WTC11 (cell line): ENCODE results near the gene ZC3H12A. TPM values are rescaled to one million over a fixed set of nuclear protein-coding genes. Genes with fewer than 3 reads are reported as not detected.

Experiments
- ATAC-seq: fragments of 200-7000 bp; cut with Tn5 transposase; 2 replicates; pipeline ENCODE4 v1.10.0; 2021; ENCODE audit warnings: mild to moderate bottlenecking, moderate library complexity
- CTCF ChIA-PET: fragments of 300-600 bp; sonication (Branson Sonifier 250); formaldehyde crosslinking; loops from one replicate; lab custom pipeline; 2021; ENCODE audit warnings: antibody characterized with exemption; lab: Charles Lee
- POLR2A ChIA-PET: fragments of 350-600 bp; sonication (Branson Sonifier 250); formaldehyde crosslinking; loops from one replicate; lab custom pipeline; 2021; ENCODE audit warnings: antibody characterized with exemption; lab: Charles Lee
- DNase-seq: peaks from one replicate; pipeline ENCODE4 v3.0.0; 2021; ENCODE audit warnings: low spot score
- H3K27ac Mint-ChIP-seq: 2 replicates; pipeline ENCODE4 v1.8.0; 2021; ENCODE audit warnings: mixed read lengths
- H3K27me3 Mint-ChIP-seq: 2 replicates; pipeline ENCODE4 v1.8.0; 2021; ENCODE audit warnings: low read depth, mild to moderate bottlenecking, moderate library complexity, mixed read lengths
- H3K36me3 Mint-ChIP-seq: 2 replicates; pipeline ENCODE4 v1.8.0; 2021; ENCODE audit warnings: mixed read lengths
- H3K4me1 Mint-ChIP-seq: 2 replicates; pipeline ENCODE4 v1.8.0; 2022; ENCODE audit warnings: mixed read lengths
- H3K4me3 Mint-ChIP-seq: 2 replicates; pipeline ENCODE4 v1.8.0; 2021; ENCODE audit warnings: mild to moderate bottlenecking, moderate library complexity, mixed read lengths
- H3K9me3 Mint-ChIP-seq: 2 replicates; pipeline ENCODE4 v1.8.0; 2021; ENCODE audit warnings: mixed read lengths
- CREM ChIP-seq: sonication (generic); formaldehyde crosslinking; IDR thresholded peaks from 2 replicates; pipeline ENCODE4 v1.8.1; 2022; ENCODE audit warnings: mild to moderate bottlenecking, missing genetic modification reagents, moderate library complexity
- GABPB1 ChIP-seq: sonication (generic); formaldehyde crosslinking; IDR thresholded peaks from 2 replicates; pipeline ENCODE4 v1.8.1; 2023; ENCODE audit warnings: mild to moderate bottlenecking, missing genetic modification reagents
- JAZF1 ChIP-seq: fragments of 250-450 bp; sonication (Bioruptor Pico); IDR thresholded peaks from 2 replicates; pipeline ENCODE4 v1.9.0; 2021; ENCODE audit warnings: moderate library complexity, mild to moderate bottlenecking, inconsistent platforms
- NFYB ChIP-seq: sonication (generic); formaldehyde crosslinking; conservative IDR thresholded peaks from 2 replicates; pipeline ENCODE4 v1.8.0; 2022; ENCODE audit warnings: low read depth, missing genetic modification reagents
- NR2C2 ChIP-seq: sonication (generic); formaldehyde crosslinking; IDR thresholded peaks from 2 replicates; pipeline ENCODE4 v1.8.0; 2022; ENCODE audit warnings: mild to moderate bottlenecking, missing genetic modification reagents
- RELA ChIP-seq: sonication (generic); formaldehyde crosslinking; IDR thresholded peaks from 2 replicates; pipeline ENCODE4 v1.8.1; 2022; ENCODE audit warnings: missing genetic modification reagents, mild to moderate bottlenecking, borderline replicate concordance
- TP53 ChIP-seq: sonication (generic); formaldehyde crosslinking; IDR thresholded peaks from 2 replicates; pipeline ENCODE4 v1.8.1; 2023; ENCODE audit warnings: mild to moderate bottlenecking, missing genetic modification reagents
- ZNF423 ChIP-seq: fragments of 250-450 bp; sonication (Bioruptor Pico); IDR thresholded peaks from 2 replicates; pipeline ENCODE4 v2.1.2; 2022; ENCODE audit warnings: mild to moderate bottlenecking, moderate library complexity
- total RNA-seq: library from RNA; stranded (reverse); gene quantifications from 3 replicates; pipeline ENCODE4 v1.2.3, GENCODE V29; 2021
- TF ChIP-seq, protein P1 (sequence below): sonication (generic); formaldehyde crosslinking; IDR thresholded peaks from 2 replicates; pipeline ENCODE4 v1.8.0; 2023; ENCODE audit warnings: missing genetic modification reagents
- TF ChIP-seq, protein P2 (sequence below): sonication (generic); formaldehyde crosslinking; IDR thresholded peaks from 2 replicates; pipeline ENCODE4 v1.8.0; 2023; ENCODE audit warnings: missing genetic modification reagents, mild to moderate bottlenecking, borderline replicate concordance
- TF ChIP-seq, protein P3 (sequence below): sonication (generic); formaldehyde crosslinking; IDR thresholded peaks from 2 replicates; pipeline ENCODE4 v1.8.1; 2023; ENCODE audit warnings: mild to moderate bottlenecking, missing genetic modification reagents, borderline replicate concordance
- TF ChIP-seq, protein P4 (sequence below): sonication (generic); formaldehyde crosslinking; IDR thresholded peaks from 2 replicates; pipeline ENCODE4 v1.8.1; 2023; ENCODE audit warnings: mild to moderate bottlenecking, missing genetic modification reagents, moderate library complexity
- TF ChIP-seq, protein P5 (sequence below): fragments of 200-600 bp; IDR thresholded peaks from 2 replicates; pipeline ENCODE4 v1.8.0; 2022; ENCODE audit warnings: antibody characterized with exemption

Gene ZC3H12A
- total RNA-seq, 1 experiment from 2014 or later = 10.9 TPM

DNA sequence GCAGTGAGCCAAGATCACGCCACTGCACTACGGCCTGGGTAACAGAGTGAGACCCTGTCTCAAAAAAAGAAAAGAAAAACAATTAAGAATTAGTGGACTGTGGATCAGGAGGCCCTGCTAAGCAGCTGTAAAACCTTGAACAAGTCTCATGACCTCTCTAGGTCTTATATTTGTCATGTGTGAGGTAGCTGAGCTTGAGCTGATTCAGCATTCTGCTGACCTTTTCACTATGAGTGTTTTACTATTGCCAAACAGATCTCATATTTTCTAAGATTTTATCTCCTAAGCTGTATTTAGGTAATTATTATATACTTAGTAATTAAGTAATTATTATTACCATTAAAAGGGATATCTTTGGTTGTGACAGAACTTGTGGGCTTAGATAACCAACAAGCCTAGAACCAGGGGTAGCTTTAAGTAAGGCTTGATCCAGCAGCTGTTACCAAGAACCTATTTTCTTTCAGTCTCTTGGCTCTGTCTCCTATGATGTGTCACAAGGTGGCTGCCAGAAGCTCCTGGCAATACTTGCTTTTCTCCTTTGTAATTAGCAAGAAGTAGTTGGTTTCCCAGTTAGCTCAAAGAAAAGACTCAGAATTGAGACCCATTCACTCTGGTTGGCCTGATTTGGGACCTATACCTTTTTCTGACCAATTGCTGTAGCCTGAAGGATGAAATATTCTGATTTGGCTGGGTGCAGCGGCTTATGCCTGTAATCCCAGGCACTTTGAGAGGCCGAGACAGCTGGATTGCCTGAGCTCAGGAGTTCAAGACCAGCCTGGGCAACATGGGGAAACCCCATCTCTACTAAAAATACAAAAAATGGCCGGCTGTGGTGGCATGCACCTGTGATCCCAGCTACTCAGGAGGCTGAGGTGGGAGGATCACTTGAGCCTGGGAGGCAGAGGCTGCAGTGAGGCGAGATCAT is 8.5 kb upstream of the ZC3H12A start:
- H3K4me1 Mint-ChIP-seq = no peaks in the 10 kb centered on the region
- no peak for DNase-seq

More for the DNA sequence above, 8.5 kb upstream of the ZC3H12A start:
- no peaks in the 10 kb centered on the region for H3K9me3 Mint-ChIP-seq
- H3K4me3 Mint-ChIP-seq = no peak overlapping the region
- no peaks in the 10 kb centered on the region for H3K36me3 Mint-ChIP-seq
- no peak overlapping the region for H3K27ac Mint-ChIP-seq
- no peak for ATAC-seq
- ChIA-PET CTCF (interaction anchor here (0.7 to 4.6 kb wide), 6 partner anchors 8 to 31 kb away, joined by 3 to 26 read pairs (median 4); partner anchors contain the start of gene ZC3H12A), POLR2A (no interaction called here)
- no peaks in the 10 kb centered on the region for H3K27me3 Mint-ChIP-seq
- TF ChIP-seq, protein P1, sequence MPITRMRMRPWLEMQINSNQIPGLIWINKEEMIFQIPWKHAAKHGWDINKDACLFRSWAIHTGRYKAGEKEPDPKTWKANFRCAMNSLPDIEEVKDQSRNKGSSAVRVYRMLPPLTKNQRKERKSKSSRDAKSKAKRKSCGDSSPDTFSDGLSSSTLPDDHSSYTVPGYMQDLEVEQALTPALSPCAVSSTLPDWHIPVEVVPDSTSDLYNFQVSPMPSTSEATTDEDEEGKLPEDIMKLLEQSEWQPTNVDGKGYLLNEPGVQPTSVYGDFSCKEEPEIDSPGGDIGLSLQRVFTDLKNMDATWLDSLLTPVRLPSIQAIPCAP (CRISPR knock-in tag) = no peak
- TF ChIP-seq CREM = no peak
- no peak for TF ChIP-seq RELA (CRISPR knock-in tag)
- TF ChIP-seq NFYB (CRISPR knock-in tag) = no peak
- TF ChIP-seq GABPB1 (CRISPR knock-in tag) = no peak
- no peak for TF ChIP-seq ZNF423 (CRISPR knock-in tag)
- TF ChIP-seq, protein P2, sequence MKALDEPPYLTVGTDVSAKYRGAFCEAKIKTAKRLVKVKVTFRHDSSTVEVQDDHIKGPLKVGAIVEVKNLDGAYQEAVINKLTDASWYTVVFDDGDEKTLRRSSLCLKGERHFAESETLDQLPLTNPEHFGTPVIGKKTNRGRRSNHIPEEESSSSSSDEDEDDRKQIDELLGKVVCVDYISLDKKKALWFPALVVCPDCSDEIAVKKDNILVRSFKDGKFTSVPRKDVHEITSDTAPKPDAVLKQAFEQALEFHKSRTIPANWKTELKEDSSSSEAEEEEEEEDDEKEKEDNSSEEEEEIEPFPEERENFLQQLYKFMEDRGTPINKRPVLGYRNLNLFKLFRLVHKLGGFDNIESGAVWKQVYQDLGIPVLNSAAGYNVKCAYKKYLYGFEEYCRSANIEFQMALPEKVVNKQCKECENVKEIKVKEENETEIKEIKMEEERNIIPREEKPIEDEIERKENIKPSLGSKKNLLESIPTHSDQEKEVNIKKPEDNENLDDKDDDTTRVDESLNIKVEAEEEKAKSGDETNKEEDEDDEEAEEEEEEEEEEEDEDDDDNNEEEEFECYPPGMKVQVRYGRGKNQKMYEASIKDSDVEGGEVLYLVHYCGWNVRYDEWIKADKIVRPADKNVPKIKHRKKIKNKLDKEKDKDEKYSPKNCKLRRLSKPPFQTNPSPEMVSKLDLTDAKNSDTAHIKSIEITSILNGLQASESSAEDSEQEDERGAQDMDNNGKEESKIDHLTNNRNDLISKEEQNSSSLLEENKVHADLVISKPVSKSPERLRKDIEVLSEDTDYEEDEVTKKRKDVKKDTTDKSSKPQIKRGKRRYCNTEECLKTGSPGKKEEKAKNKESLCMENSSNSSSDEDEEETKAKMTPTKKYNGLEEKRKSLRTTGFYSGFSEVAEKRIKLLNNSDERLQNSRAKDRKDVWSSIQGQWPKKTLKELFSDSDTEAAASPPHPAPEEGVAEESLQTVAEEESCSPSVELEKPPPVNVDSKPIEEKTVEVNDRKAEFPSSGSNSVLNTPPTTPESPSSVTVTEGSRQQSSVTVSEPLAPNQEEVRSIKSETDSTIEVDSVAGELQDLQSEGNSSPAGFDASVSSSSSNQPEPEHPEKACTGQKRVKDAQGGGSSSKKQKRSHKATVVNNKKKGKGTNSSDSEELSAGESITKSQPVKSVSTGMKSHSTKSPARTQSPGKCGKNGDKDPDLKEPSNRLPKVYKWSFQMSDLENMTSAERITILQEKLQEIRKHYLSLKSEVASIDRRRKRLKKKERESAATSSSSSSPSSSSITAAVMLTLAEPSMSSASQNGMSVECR = no peak
- no peak for TF ChIP-seq NR2C2 (CRISPR knock-in tag)
- TF ChIP-seq TP53 (CRISPR knock-in tag) = no peak
- TF ChIP-seq, protein P3, sequence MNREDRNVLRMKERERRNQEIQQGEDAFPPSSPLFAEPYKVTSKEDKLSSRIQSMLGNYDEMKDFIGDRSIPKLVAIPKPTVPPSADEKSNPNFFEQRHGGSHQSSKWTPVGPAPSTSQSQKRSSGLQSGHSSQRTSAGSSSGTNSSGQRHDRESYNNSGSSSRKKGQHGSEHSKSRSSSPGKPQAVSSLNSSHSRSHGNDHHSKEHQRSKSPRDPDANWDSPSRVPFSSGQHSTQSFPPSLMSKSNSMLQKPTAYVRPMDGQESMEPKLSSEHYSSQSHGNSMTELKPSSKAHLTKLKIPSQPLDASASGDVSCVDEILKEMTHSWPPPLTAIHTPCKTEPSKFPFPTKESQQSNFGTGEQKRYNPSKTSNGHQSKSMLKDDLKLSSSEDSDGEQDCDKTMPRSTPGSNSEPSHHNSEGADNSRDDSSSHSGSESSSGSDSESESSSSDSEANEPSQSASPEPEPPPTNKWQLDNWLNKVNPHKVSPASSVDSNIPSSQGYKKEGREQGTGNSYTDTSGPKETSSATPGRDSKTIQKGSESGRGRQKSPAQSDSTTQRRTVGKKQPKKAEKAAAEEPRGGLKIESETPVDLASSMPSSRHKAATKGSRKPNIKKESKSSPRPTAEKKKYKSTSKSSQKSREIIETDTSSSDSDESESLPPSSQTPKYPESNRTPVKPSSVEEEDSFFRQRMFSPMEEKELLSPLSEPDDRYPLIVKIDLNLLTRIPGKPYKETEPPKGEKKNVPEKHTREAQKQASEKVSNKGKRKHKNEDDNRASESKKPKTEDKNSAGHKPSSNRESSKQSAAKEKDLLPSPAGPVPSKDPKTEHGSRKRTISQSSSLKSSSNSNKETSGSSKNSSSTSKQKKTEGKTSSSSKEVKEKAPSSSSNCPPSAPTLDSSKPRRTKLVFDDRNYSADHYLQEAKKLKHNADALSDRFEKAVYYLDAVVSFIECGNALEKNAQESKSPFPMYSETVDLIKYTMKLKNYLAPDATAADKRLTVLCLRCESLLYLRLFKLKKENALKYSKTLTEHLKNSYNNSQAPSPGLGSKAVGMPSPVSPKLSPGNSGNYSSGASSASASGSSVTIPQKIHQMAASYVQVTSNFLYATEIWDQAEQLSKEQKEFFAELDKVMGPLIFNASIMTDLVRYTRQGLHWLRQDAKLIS (CRISPR knock-in tag) = no peak
- TF ChIP-seq, protein P4, sequence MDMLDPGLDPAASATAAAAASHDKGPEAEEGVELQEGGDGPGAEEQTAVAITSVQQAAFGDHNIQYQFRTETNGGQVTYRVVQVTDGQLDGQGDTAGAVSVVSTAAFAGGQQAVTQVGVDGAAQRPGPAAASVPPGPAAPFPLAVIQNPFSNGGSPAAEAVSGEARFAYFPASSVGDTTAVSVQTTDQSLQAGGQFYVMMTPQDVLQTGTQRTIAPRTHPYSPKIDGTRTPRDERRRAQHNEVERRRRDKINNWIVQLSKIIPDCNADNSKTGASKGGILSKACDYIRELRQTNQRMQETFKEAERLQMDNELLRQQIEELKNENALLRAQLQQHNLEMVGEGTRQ = no peak
- TF ChIP-seq, protein P5, sequence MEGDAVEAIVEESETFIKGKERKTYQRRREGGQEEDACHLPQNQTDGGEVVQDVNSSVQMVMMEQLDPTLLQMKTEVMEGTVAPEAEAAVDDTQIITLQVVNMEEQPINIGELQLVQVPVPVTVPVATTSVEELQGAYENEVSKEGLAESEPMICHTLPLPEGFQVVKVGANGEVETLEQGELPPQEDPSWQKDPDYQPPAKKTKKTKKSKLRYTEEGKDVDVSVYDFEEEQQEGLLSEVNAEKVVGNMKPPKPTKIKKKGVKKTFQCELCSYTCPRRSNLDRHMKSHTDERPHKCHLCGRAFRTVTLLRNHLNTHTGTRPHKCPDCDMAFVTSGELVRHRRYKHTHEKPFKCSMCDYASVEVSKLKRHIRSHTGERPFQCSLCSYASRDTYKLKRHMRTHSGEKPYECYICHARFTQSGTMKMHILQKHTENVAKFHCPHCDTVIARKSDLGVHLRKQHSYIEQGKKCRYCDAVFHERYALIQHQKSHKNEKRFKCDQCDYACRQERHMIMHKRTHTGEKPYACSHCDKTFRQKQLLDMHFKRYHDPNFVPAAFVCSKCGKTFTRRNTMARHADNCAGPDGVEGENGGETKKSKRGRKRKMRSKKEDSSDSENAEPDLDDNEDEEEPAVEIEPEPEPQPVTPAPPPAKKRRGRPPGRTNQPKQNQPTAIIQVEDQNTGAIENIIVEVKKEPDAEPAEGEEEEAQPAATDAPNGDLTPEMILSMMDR = no peak
- no peak for TF ChIP-seq JAZF1
